K562 (cell line): ENCODE data around the gene ACAD10.

ENCODE experiments used
- CAMTA2 ChIP-seq: fragments of 250-450 bp; sonication (Bioruptor Pico); conservative IDR thresholded peaks from 2 replicates; pipeline ENCODE4 v1.5.1; 2022
- FOXK2 ChIP-seq, 2 experiments: fragments of 450-650 bp; IDR thresholded peaks in 1 of 2; conservative IDR thresholded peaks in 1 of 2; 2 replicates each; pipeline ENCODE4 v1.6.1; 2016; ENCODE audit warnings: low read depth in 2 of 2, mild to moderate bottlenecking in 1 of 2
- JUNB ChIP-seq: fragments of 450-650 bp; formaldehyde crosslinking; conservative IDR thresholded peaks from 2 replicates; pipeline ENCODE4 v1.4.0; 2020; ENCODE audit warnings: mild to moderate bottlenecking
- KAT2B ChIP-seq: IDR thresholded peaks from one replicate; pipeline ENCODE4 v1.6.1; 2012; ENCODE audit warnings: low read depth, mild to moderate bottlenecking, control low read depth, inconsistent platforms, low read length, moderate library complexity
- MXI1 ChIP-seq: IDR thresholded peaks from 2 replicates; pipeline ENCODE4 v1.6.1; 2011; ENCODE audit warnings: low read depth, mild to moderate bottlenecking, improper control_type of control experiment, low read length
- SMC3 ChIP-seq: conservative IDR thresholded peaks from 2 replicates; pipeline ENCODE4 v1.6.1; 2011; ENCODE audit warnings: low read depth, low read length, improper control_type of control experiment; ENCODE audit not compliant: insufficient read depth
- SRF ChIP-seq, 2 experiments: fragments of 250-450, 450-650 bp in 1 of 2; sonication (Bioruptor Pico) in 1 of 2; sonication (generic) in 1 of 2; formaldehyde crosslinking; IDR thresholded peaks; 2 replicates each; pipeline versions ENCODE4 v1.5.0 to v1.5.1; 2020 to 2022; ENCODE audit warnings: mild to moderate bottlenecking in 1 of 2, missing genetic modification reagents in 1 of 2
- STAG1 ChIP-seq: sonication (generic); formaldehyde crosslinking; IDR thresholded peaks from 2 replicates; pipeline ENCODE4 v1.5.0; 2020; ENCODE audit warnings: missing genetic modification reagents, borderline replicate concordance
- TCF7L2 ChIP-seq: fragments of 150-350 bp; IDR thresholded peaks from 2 replicates; pipeline ENCODE4 v1.6.1; 2016; ENCODE audit warnings: low read depth, mild to moderate bottlenecking, low read length, moderate library complexity
- TF ChIP-seq, protein P1 (sequence below), 3 experiments: IDR thresholded peaks in 2 of 3; conservative IDR thresholded peaks in 1 of 3; 2 replicates each; pipeline ENCODE4 v1.5.1; 2011 to 2012; ENCODE audit warnings: low read length in 3 of 3, mild to moderate bottlenecking in 3 of 3, control low read depth in 2 of 3, improper control_type of control experiment in 1 of 3, inconsistent platforms in 1 of 3, low read depth in 1 of 3, mixed read lengths in 1 of 3, moderate library complexity in 1 of 3; ENCODE audit not compliant: insufficient read depth in 2 of 3
- TF ChIP-seq, protein P2 (sequence below): sonication (generic); formaldehyde crosslinking; IDR thresholded peaks from 2 replicates; pipeline ENCODE4 v1.8.1; 2023; ENCODE audit warnings: mild to moderate bottlenecking, missing genetic modification reagents
- TF ChIP-seq, protein P3 (sequence below): fragments of 450-650 bp; formaldehyde crosslinking; IDR thresholded peaks from 2 replicates; pipeline ENCODE4 v1.4.0; 2020; ENCODE audit warnings: mild to moderate bottlenecking, mixed read lengths

DNA sequence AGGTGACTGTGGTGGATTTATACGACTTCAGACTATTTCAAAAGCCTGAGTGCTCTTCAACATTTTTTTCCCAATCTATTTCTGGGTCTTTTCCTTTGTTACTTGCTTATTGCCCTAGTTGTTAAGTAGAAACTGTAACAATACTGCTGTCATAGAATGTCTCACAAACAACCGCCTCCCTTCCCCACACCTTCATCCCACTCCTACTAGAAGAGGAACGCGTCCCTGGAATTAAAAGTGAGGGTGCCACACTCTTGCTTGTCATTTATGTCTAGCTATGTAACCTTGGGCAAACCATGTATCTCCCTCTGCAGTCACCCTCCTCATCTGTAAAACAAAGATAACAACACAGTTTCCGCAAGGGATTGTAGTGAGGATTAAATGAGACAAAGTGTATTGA, 8.7 kb upstream of the ACAD10 start:
- TF ChIP-seq SMC3 (no peak), KAT2B (no peak), STAG1 (CRISPR knock-in tag) (no peak), MXI1 (no peak), TCF7L2 (no peak), JUNB (CRISPR knock-in tag) (no peak), FOXK2 (conservative IDR thresholded peaks at IDR 0.05 in 1 of 2, IDR thresholded peaks at IDR 0.05 in 1 of 2; ENCODE audit: low read depth in 2 of 2) (no peak), CAMTA2 (CRISPR knock-in tag) (no peak), SRF (CRISPR knock-in tag; IDR thresholded peaks at IDR 0.05) (no peak)
- TF ChIP-seq, protein P1, sequence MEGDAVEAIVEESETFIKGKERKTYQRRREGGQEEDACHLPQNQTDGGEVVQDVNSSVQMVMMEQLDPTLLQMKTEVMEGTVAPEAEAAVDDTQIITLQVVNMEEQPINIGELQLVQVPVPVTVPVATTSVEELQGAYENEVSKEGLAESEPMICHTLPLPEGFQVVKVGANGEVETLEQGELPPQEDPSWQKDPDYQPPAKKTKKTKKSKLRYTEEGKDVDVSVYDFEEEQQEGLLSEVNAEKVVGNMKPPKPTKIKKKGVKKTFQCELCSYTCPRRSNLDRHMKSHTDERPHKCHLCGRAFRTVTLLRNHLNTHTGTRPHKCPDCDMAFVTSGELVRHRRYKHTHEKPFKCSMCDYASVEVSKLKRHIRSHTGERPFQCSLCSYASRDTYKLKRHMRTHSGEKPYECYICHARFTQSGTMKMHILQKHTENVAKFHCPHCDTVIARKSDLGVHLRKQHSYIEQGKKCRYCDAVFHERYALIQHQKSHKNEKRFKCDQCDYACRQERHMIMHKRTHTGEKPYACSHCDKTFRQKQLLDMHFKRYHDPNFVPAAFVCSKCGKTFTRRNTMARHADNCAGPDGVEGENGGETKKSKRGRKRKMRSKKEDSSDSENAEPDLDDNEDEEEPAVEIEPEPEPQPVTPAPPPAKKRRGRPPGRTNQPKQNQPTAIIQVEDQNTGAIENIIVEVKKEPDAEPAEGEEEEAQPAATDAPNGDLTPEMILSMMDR (IDR thresholded peaks at IDR 0.05 in 2 of 3, conservative IDR thresholded peaks at IDR 0.05 in 1 of 3; ENCODE audit: insufficient read depth in 2 of 3, low read depth in 1 of 3, low read length in 3 of 3): no peak
- TF ChIP-seq, protein P2, sequence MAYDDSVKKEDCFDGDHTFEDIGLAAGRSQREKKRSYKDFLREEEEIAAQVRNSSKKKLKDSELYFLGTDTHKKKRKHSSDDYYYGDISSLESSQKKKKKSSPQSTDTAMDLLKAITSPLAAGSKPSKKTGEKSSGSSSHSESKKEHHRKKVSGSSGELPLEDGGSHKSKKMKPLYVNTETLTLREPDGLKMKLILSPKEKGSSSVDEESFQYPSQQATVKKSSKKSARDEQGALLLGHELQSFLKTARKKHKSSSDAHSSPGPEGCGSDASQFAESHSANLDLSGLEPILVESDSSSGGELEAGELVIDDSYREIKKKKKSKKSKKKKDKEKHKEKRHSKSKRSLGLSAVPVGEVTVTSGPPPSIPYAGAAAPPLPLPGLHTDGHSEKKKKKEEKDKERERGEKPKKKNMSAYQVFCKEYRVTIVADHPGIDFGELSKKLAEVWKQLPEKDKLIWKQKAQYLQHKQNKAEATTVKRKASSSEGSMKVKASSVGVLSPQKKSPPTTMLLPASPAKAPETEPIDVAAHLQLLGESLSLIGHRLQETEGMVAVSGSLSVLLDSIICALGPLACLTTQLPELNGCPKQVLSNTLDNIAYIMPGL (CRISPR knock-in tag): no peak
- TF ChIP-seq, protein P3, sequence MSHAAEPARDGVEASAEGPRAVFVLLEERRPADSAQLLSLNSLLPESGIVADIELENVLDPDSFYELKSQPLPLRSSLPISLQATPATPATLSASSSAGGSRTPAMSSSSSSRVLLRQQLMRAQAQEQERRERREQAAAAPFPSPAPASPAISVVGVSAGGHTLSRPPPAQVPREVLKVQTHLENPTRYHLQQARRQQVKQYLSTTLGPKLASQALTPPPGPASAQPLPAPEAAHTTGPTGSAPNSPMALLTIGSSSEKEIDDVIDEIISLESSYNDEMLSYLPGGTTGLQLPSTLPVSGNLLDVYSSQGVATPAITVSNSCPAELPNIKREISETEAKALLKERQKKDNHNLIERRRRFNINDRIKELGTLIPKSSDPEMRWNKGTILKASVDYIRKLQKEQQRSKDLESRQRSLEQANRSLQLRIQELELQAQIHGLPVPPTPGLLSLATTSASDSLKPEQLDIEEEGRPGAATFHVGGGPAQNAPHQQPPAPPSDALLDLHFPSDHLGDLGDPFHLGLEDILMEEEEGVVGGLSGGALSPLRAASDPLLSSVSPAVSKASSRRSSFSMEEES (CRISPR knock-in tag): no peak
